Fibroblast of lung (primary cell): ENCODE measurements around the gene GLB1L. TPM values are rescaled to one million over a fixed set of nuclear protein-coding genes. Genes with fewer than 3 reads are reported as not detected.

ENCODE experiments used
- DNase-seq, 2 donors: peaks; one replicate each; pipeline versions ENCODE4 v3.0.0 to v3.0.0-alpha.2; 2010; ENCODE audit warnings: low read depth in 2 of 2
- H2AFZ ChIP-seq: 2 replicates; pipeline ENCODE4 v1.5.1; 2012; ENCODE audit warnings: low read length, control low read depth, inconsistent platforms
- H3K27ac ChIP-seq: 2 replicates; pipeline ENCODE4 v1.5.1; 2011; ENCODE audit warnings: low read length, control low read depth; ENCODE audit not compliant: insufficient read depth
- H3K27me3 ChIP-seq: 2 replicates; pipeline ENCODE4 v1.5.1; 2011; ENCODE audit warnings: mild to moderate bottlenecking, low read length; ENCODE audit not compliant: control insufficient read depth, insufficient read depth
- H3K36me3 ChIP-seq: 2 replicates; pipeline ENCODE4 v1.5.1; 2011; ENCODE audit warnings: low read length; ENCODE audit not compliant: control insufficient read depth, insufficient read depth
- H3K4me1 ChIP-seq: 2 replicates; pipeline ENCODE4 v1.5.1; 2011; ENCODE audit warnings: low read length; ENCODE audit not compliant: control insufficient read depth, insufficient read depth; ENCODE audit errors: extremely low read depth
- H3K4me2 ChIP-seq: 2 replicates; pipeline ENCODE4 v1.5.1; 2011; ENCODE audit warnings: low read length, control low read depth; ENCODE audit not compliant: insufficient read depth; ENCODE audit errors: extremely low read depth
- H3K4me3 ChIP-seq, 4 experiments: fragments of 200-600 bp in 1 of 4; sonication (generic) in 1 of 4; replicated peaks in 1 of 4; 2 replicates each; pipeline ENCODE4 v1.5.1; 2011 to 2016; ENCODE audit warnings: low read length in 4 of 4, low read depth in 3 of 4, mild to moderate bottlenecking in 3 of 4, control low read depth in 2 of 4, inconsistent platforms in 1 of 4, mixed read lengths in 1 of 4; ENCODE audit not compliant: insufficient read depth in 1 of 4; ENCODE audit errors: control extremely low read depth in 1 of 4
- H3K79me2 ChIP-seq: 2 replicates; pipeline ENCODE4 v1.5.1; 2012; ENCODE audit warnings: mild to moderate bottlenecking, low read length, inconsistent platforms; ENCODE audit not compliant: control insufficient read depth, insufficient read depth
- H3K9ac ChIP-seq: 2 replicates; pipeline ENCODE4 v1.5.1; 2011; ENCODE audit warnings: mild to moderate bottlenecking, low read length, control low read depth; ENCODE audit not compliant: insufficient read depth
- H3K9me3 ChIP-seq: 2 replicates; pipeline ENCODE4 v1.5.1; 2012; ENCODE audit warnings: low read depth, low read length; ENCODE audit not compliant: control insufficient read depth, insufficient read depth
- H4K20me1 ChIP-seq: 2 replicates; pipeline ENCODE4 v1.5.1; 2011; ENCODE audit warnings: low read length; ENCODE audit not compliant: control insufficient read depth, insufficient read depth; ENCODE audit errors: extremely low read depth
- CTCF ChIP-seq, 2 donors: IDR thresholded peaks in 1 of 2; conservative IDR thresholded peaks in 1 of 2; 1 replicate in 1 of 2; 2 replicates in 1 of 2; pipeline ENCODE4 v1.5.1; 2011 to 2012; ENCODE audit warnings: low read length in 2 of 2, control low read depth in 1 of 2, inconsistent platforms in 1 of 2, low read depth in 1 of 2, mild to moderate bottlenecking in 1 of 2
- EZH2 ChIP-seq: IDR thresholded peaks from 2 replicates; pipeline ENCODE4 v1.5.1; 2012; ENCODE audit warnings: low read length, control low read depth, mild to moderate bottlenecking; ENCODE audit errors: missing control alignments
- polyA plus RNA-seq, 2 donors: library from polyadenylated mRNA; depleted of rRNA in 1 of 2; stranded (reverse) in 1 of 2; unstranded in 1 of 2; fragments of >200 nt; gene quantifications; 2 replicates each; pipeline ENCODE4 v1.2.1, GENCODE V29; 2011 to 2012; ENCODE audit warnings: missing spikeins in 1 of 2
- total RNA-seq: library from RNA; depleted of rRNA; stranded (reverse); fragments of >200 nt; gene quantifications from 2 replicates; pipeline ENCODE4 v1.2.1, GENCODE V29; 2014

GLB1L gene
- total and polyA plus RNA-seq, 2 donors (not counting 1 experiment from before 2014, with no cell fraction given) = 12.8 to 28.2 TPM

DNA sequence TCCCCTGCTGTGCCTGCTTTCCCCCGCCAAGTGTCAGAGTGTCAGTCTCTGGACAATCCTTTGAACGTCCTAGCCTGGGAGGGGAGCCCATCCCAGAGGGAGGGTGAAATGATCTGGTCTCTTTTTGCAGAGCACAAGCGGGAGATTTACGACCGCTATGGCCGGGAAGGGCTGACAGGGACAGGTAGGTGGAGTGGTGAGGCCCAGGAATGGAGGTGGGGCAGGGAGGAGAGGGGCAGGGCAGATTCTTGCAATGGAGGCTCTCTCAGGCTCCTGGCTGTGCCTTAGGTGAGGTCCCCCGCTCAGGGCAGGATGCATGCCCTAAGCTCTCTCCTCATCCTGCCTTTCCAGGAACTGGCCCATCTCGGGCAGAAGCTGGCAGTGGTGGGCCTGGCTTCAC is 36.3 kb upstream of the GLB1L start:
- DNase-seq = no peak
- H3K36me3 ChIP-seq = peaks cover 28% of the 10 kb centered on the region
- H3K27ac ChIP-seq = no peak overlapping the region
- no peaks in the 10 kb centered on the region for H4K20me1 ChIP-seq
- no peaks in the 10 kb centered on the region for H3K27me3 ChIP-seq
- H3K9ac ChIP-seq = no peak overlapping the region
- H3K4me2 ChIP-seq = no peak overlapping the region
- H3K9me3 ChIP-seq = no peaks in the 10 kb centered on the region
- no peak overlapping the region for H2AFZ ChIP-seq
- H3K79me2 ChIP-seq = peaks cover 8% of the 10 kb centered on the region
- no peak for TF ChIP-seq EZH2
- TF ChIP-seq CTCF (conservative IDR thresholded peaks at IDR 0.05 in 1 of 2, IDR thresholded peaks at IDR 0.05 in 1 of 2; ENCODE audit: low read depth in 1 of 2, low read length in 2 of 2) = no peak
- H3K4me1 ChIP-seq = peaks cover 23% of the 10 kb centered on the region
- no peak overlapping the region for H3K4me3 ChIP-seq

DNA sequence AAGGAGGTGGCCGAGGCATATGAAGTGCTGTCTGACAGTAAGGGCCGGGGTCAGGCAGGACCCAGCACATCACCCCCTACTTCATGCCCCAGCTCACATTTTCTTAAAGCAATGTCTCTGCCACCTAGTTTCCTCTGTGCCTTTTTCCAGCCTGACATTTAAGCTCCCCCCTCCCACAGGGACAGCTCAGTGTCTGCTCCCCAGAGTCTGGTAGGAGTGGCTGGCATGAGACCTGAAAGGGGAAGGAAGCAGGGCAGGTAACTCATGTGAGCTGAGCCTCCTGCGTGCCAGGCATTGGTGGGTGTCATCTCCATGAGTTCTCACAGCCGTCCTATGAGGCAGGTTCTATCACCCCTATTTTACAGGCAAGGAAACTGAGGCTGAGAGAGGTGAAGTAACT is 35.4 kb upstream of the GLB1L start:
- Histone ChIP-seq H4K20me1 (no peaks in the 10 kb centered on the region), H3K27me3 (no peaks in the 10 kb centered on the region), H3K9me3 (no peaks in the 10 kb centered on the region), H3K27ac (peak overlapping the region; percentile 91), H3K9ac (peak overlapping the region; percentile 98), H3K36me3 (peaks cover 28% of the 10 kb centered on the region), H3K79me2 (peaks cover 8% of the 10 kb centered on the region), H3K4me2 (peak overlapping the region; percentile 100), H3K4me1 (peaks cover 17% of the 10 kb centered on the region), H2AFZ (no peak overlapping the region), H3K4me3 (peak overlapping the region in 2 of 4 experiments; percentile 75 to 80)
- DNase-seq = no peak
- TF ChIP-seq CTCF (conservative IDR thresholded peaks at IDR 0.05 in 1 of 2, IDR thresholded peaks at IDR 0.05 in 1 of 2; ENCODE audit: low read depth in 1 of 2, low read length in 2 of 2) = no peak

DNA sequence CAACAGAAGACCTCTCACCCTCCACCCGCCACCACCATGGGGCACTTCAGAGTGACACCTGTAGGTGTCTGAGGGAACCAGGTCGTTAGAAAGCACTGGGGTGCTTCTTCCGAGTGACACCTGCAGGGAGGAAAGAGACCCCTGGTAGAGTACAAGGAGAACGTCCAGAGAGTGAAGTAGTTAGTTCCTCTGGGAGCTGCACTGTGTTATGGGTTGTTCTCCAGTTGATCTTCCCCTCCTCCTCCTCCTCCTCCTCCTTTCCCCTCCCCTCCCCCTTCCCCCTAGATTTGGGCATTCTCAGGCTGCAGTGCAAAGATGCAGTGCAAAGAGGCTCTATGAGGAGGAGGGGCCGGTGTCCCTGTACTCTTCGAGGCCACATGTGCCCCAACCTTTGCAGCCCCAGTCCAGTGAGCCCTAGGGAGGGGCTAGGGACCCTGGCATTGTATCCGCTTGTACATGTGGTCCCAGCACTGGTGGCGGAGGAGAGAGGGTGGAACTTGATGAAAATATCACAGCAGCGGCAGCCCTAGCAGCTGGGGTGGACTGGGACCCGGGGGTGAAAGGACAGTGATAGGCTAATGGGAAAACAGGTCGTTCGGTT is 34.8 kb upstream of the GLB1L start:
- Histone ChIP-seq H3K9ac (peak overlapping the region; percentile 98), H3K4me3 (peak overlapping the region; percentile 41 to 80 (median 73)), H4K20me1 (no peaks in the 10 kb centered on the region), H2AFZ (no peak overlapping the region), H3K9me3 (no peaks in the 10 kb centered on the region), H3K36me3 (peaks cover 25% of the 10 kb centered on the region), H3K4me2 (peak overlapping the region; percentile 100), H3K4me1 (peaks cover 17% of the 10 kb centered on the region), H3K27ac (peak overlapping the region; percentile 91), H3K27me3 (no peaks in the 10 kb centered on the region), H3K79me2 (peaks cover 8% of the 10 kb centered on the region)
- DNase-seq = no peak
- TF ChIP-seq EZH2 (no peak), CTCF (conservative IDR thresholded peaks at IDR 0.05 in 1 of 2, IDR thresholded peaks at IDR 0.05 in 1 of 2; ENCODE audit: low read depth in 1 of 2, low read length in 2 of 2) (no peak)
